MM.1S (cell line): ENCODE data around the gene ZMIZ1.

Experiments used
- DNase-seq: peaks from one replicate; pipeline ENCODE4 v3.0.0-alpha.2; 2015
- H2AFZ ChIP-seq: fragments of 300-600 bp; sonication (generic); 2 replicates; pipeline ENCODE4 v1.6.0; 2016; ENCODE audit warnings: antibody characterized with exemption, low read length
- H3F3A ChIP-seq: fragments of 300-600 bp; sonication (generic); 2 replicates; pipeline ENCODE4 v1.6.1; 2016; ENCODE audit warnings: mild to moderate bottlenecking, antibody characterized with exemption, low read length, moderate library complexity, mixed read lengths; ENCODE audit not compliant: insufficient read depth
- H3K27ac ChIP-seq: fragments of 300-600 bp; sonication (generic); 2 replicates; pipeline ENCODE4 v1.5.1; 2016; ENCODE audit warnings: mild to moderate bottlenecking, low read length
- H3K27me3 ChIP-seq: fragments of 300-600 bp; sonication (generic); replicated peaks from 2 replicates; pipeline ENCODE4 v1.6.0; 2016; ENCODE audit warnings: low read length; ENCODE audit not compliant: insufficient read depth
- H3K36me3 ChIP-seq: fragments of 300-600 bp; sonication (generic); replicated peaks from 2 replicates; pipeline ENCODE4 v1.6.1; 2016; ENCODE audit warnings: mild to moderate bottlenecking, low read length, mixed read lengths; ENCODE audit not compliant: insufficient read depth
- H3K4me1 ChIP-seq: fragments of 300-600 bp; sonication (generic); 2 replicates; pipeline ENCODE4 v1.6.1; 2016; ENCODE audit warnings: low read length, mixed read lengths
- H3K4me2 ChIP-seq: fragments of 300-600 bp; sonication (generic); 2 replicates; pipeline ENCODE4 v1.6.0; 2016; ENCODE audit warnings: low read depth, low read length
- H3K4me3 ChIP-seq: fragments of 300-600 bp; sonication (generic); 2 replicates; pipeline ENCODE4 v1.5.1; 2016; ENCODE audit warnings: low read length, mixed read lengths
- H3K79me2 ChIP-seq: fragments of 300-600 bp; sonication (generic); 2 replicates; pipeline ENCODE4 v1.6.1; 2016; ENCODE audit warnings: mixed run types, low read length, mixed read lengths
- H3K9ac ChIP-seq: fragments of 300-600 bp; sonication (generic); 2 replicates; pipeline ENCODE4 v1.6.1; 2016; ENCODE audit warnings: low read length, mixed read lengths
- H3K9me2 ChIP-seq: fragments of 300-600 bp; sonication (generic); replicated peaks from 2 replicates; pipeline ENCODE4 v1.6.1; 2016; ENCODE audit warnings: mild to moderate bottlenecking, low read length, mixed read lengths; ENCODE audit not compliant: insufficient read depth
- H3K9me3 ChIP-seq: fragments of 300-600 bp; sonication (generic); replicated peaks from 2 replicates; pipeline ENCODE4 v1.6.1; 2016; ENCODE audit warnings: mild to moderate bottlenecking, low read length, mixed read lengths; ENCODE audit not compliant: insufficient read depth
- H4K20me1 ChIP-seq: fragments of 300-600 bp; sonication (generic); 2 replicates; pipeline ENCODE4 v1.6.1; 2016; ENCODE audit warnings: mild to moderate bottlenecking, low read length, moderate library complexity, mixed read lengths; ENCODE audit not compliant: insufficient read depth
- CTCF ChIP-seq: fragments of 300-600 bp; sonication (generic); IDR thresholded peaks from 2 replicates; pipeline ENCODE4 v1.5.1; 2016; ENCODE audit warnings: antibody characterized with exemption, low read length, mixed read lengths
- EZH2 ChIP-seq: fragments of 300-600 bp; sonication (generic); optimal IDR thresholded peaks from 2 replicates; pipeline ENCODE3; 2017; ENCODE audit warnings: low read depth, mild to moderate bottlenecking, antibody characterized with exemption, low read length, mixed read lengths
- EZH2phosphoT487 ChIP-seq: fragments of 300-600 bp; sonication (generic); IDR thresholded peaks from 2 replicates; pipeline ENCODE4 v1.6.1; 2018; ENCODE audit warnings: antibody characterized with exemption, low read length

Gene ZMIZ1

GRCh38 chr10:79086822-79087221 is 18.1 kb downstream of the ZMIZ1 start:
- Histone ChIP-seq H2AFZ (no peak overlapping the region), H3K4me1 (peaks cover 13% of the 10 kb centered on the region), H3K27ac (no peak overlapping the region), H3K27me3 (no peaks in the 10 kb centered on the region), H3K9me2 (no peaks in the 10 kb centered on the region), H3K9ac (no peak overlapping the region), H3K36me3 (no peaks in the 10 kb centered on the region), H3K79me2 (0 out of 2 replicates have a peak, but pooled peaks cover 10% of the 10 kb centered on the region), H3F3A (no peaks in the 10 kb centered on the region), H3K9me3 (no peaks in the 10 kb centered on the region), H3K4me2 (no peak overlapping the region), H4K20me1 (no peaks in the 10 kb centered on the region), H3K4me3 (no peak overlapping the region)
- TF ChIP-seq EZH2phosphoT487, result no peak
- no peak for TF ChIP-seq EZH2
- no peak for TF ChIP-seq CTCF
- DNase-seq, result no peak

GRCh38 chr10:79087721-79088120 is 19.0 kb downstream of the ZMIZ1 start:
- H3K27ac ChIP-seq, result no peak overlapping the region
- TF ChIP-seq EZH2phosphoT487, result no peak
- no peak for TF ChIP-seq CTCF
- no peak for TF ChIP-seq EZH2
- no peak overlapping the region for H3K4me2 ChIP-seq

GRCh38 chr10:79088176-79088575 is 19.4 kb downstream of the ZMIZ1 start:
- no peak for TF ChIP-seq EZH2
- no peak for TF ChIP-seq CTCF
- TF ChIP-seq EZH2phosphoT487, result no peak
- H4K20me1 ChIP-seq, result no peaks in the 10 kb centered on the region
- no peak overlapping the region for H3K9ac ChIP-seq
- 0 out of 2 replicates have a peak, but pooled peaks cover 10% of the 10 kb centered on the region for H3K79me2 ChIP-seq
- H2AFZ ChIP-seq, result no peak overlapping the region
- peaks cover 13% of the 10 kb centered on the region for H3K4me1 ChIP-seq
- no peak for DNase-seq
- no peaks in the 10 kb centered on the region for H3K36me3 ChIP-seq
- H3K4me2 ChIP-seq, result no peak overlapping the region
- H3F3A ChIP-seq, result no peaks in the 10 kb centered on the region
- H3K9me3 ChIP-seq, result no peaks in the 10 kb centered on the region
- H3K27me3 ChIP-seq, result no peaks in the 10 kb centered on the region
- H3K27ac ChIP-seq, result no peak overlapping the region
- no peak overlapping the region for H3K4me3 ChIP-seq
- no peaks in the 10 kb centered on the region for H3K9me2 ChIP-seq

More at GRCh38 chr10:79087721-79088120, 19.0 kb downstream of the ZMIZ1 start:
- no peaks in the 10 kb centered on the region for H3F3A ChIP-seq
- H3K9me3 ChIP-seq, result no peaks in the 10 kb centered on the region
- no peaks in the 10 kb centered on the region for H3K27me3 ChIP-seq
- H3K4me1 ChIP-seq, result peaks cover 13% of the 10 kb centered on the region
- H3K9ac ChIP-seq, result no peak overlapping the region
- H2AFZ ChIP-seq, result no peak overlapping the region
- H3K79me2 ChIP-seq, result 0 out of 2 replicates have a peak, but pooled peaks cover 10% of the 10 kb centered on the region
- H3K36me3 ChIP-seq, result no peaks in the 10 kb centered on the region
- H3K9me2 ChIP-seq, result no peaks in the 10 kb centered on the region
- no peak overlapping the region for H3K4me3 ChIP-seq
- no peak for DNase-seq
- H4K20me1 ChIP-seq, result no peaks in the 10 kb centered on the region
